Endothelial cell of umbilical vein (primary cell): ENCODE results near the gene CHRD. TPM values are rescaled to one million over a fixed set of nuclear protein-coding genes. Genes with fewer than 3 reads are reported as not detected.

Source experiments
- Bru-seq: library from RNA; stranded (reverse); fragments of 400-500 nt; gene quantifications from one replicate; lab custom pipeline; 2021; lab: Mats Ljungman, UMichigan
- BruChase-seq, 2 experiments: library from RNA; stranded (reverse); fragments of 400-500 nt; gene quantifications; one replicate each; lab custom pipeline; 2021; lab: Mats Ljungman, UMichigan
- BruUV-seq: library from RNA; stranded (reverse); fragments of 400-500 nt; replicated peaks from 2 replicates; lab custom pipeline; 2021; lab: Mats Ljungman, UMichigan
- CTCF ChIA-PET: fragments of 300-600, 350-600 bp; sonication (Branson Sonifier 250); formaldehyde crosslinking; loops from one replicate; lab custom pipeline; 2021; ENCODE audit warnings: antibody characterized with exemption, inconsistent platforms; lab: Charles Lee
- POLR2A ChIA-PET: fragments of 300-600, 350-600 bp; sonication (Branson Sonifier 250); formaldehyde crosslinking; loops from one replicate; lab custom pipeline; 2021; ENCODE audit warnings: antibody characterized with exemption, inconsistent platforms; lab: Charles Lee
- DNase-seq: peaks from one replicate; pipeline ENCODE4 v3.0.0-alpha.2; 2011; ENCODE audit warnings: low read depth, low spot score
- FAIRE-seq: peaks from 2 replicates; lab custom pipeline; 2011; peaks lifted over from hg19 to GRCh38; lab: Jason Lieb, UNC
- H2AFZ ChIP-seq: 2 replicates; pipeline ENCODE4 v1.6.0; 2012; ENCODE audit warnings: low read depth, low read length, control low read depth, inconsistent platforms
- H3K27ac ChIP-seq: 2 replicates; pipeline ENCODE4 v1.5.1; 2011; ENCODE audit warnings: low read depth, mild to moderate bottlenecking, control low read depth, low read length, moderate library complexity; ENCODE audit not compliant: insufficient read depth
- H3K27me3 ChIP-seq, 2 experiments: 2 replicates each; pipeline versions ENCODE4 v1.6.0 to v1.6.1; 2011; ENCODE audit warnings: low read length in 2 of 2, mixed read lengths in 1 of 2; ENCODE audit not compliant: control insufficient read depth in 2 of 2, insufficient read depth in 2 of 2
- H3K36me3 ChIP-seq, 2 experiments: 2 replicates in 1 of 2; 3 replicates in 1 of 2; pipeline ENCODE4 v1.5.1; 2011; ENCODE audit warnings: low read length in 2 of 2, mild to moderate bottlenecking in 1 of 2, moderate library complexity in 1 of 2; ENCODE audit not compliant: control insufficient read depth in 2 of 2, insufficient read depth in 2 of 2; ENCODE audit errors: extremely low read depth in 1 of 2
- H3K4me1 ChIP-seq: 3 replicates; pipeline ENCODE4 v1.5.1; 2011; ENCODE audit warnings: mild to moderate bottlenecking, low read length; ENCODE audit not compliant: control insufficient read depth, insufficient read depth; ENCODE audit errors: extremely low read depth
- H3K4me2 ChIP-seq: 2 replicates; pipeline ENCODE4 v1.6.1; 2011; ENCODE audit warnings: low read length, control low read depth, mixed read lengths; ENCODE audit not compliant: insufficient read depth
- H3K4me3 ChIP-seq, 3 experiments: fragments of 200-600 bp in 1 of 3; sonication (generic), shearing (Covaris generic) in 1 of 3; replicated peaks in 1 of 3; 2 replicates each; pipeline ENCODE4 v1.5.1; 2011 to 2016; ENCODE audit warnings: control low read depth in 3 of 3, low read length in 3 of 3, mild to moderate bottlenecking in 2 of 3, inconsistent platforms in 1 of 3, low read depth in 1 of 3, moderate library complexity in 1 of 3; ENCODE audit not compliant: insufficient read depth in 1 of 3
- H3K79me2 ChIP-seq: 2 replicates; pipeline ENCODE4 v1.6.0; 2012; ENCODE audit warnings: low read length, inconsistent platforms; ENCODE audit not compliant: control insufficient read depth, insufficient read depth
- H3K9ac ChIP-seq: replicated peaks from 2 replicates; pipeline ENCODE3; 2011; ENCODE audit warnings: low read length, control low read depth; ENCODE audit not compliant: insufficient read depth; ENCODE audit errors: extremely low read depth
- H3K9me1 ChIP-seq: replicated peaks from 3 replicates; pipeline ENCODE4 v1.6.0; 2011; ENCODE audit warnings: mild to moderate bottlenecking, low read length; ENCODE audit not compliant: control insufficient read depth, insufficient read depth; ENCODE audit errors: extremely low read depth
- H3K9me3 ChIP-seq: replicated peaks from 2 replicates; pipeline ENCODE4 v1.5.1; 2012; ENCODE audit warnings: low read length, inconsistent platforms; ENCODE audit not compliant: control insufficient read depth, insufficient read depth
- H4K20me1 ChIP-seq: replicated peaks from 2 replicates; pipeline ENCODE3; 2011; ENCODE audit warnings: mild to moderate bottlenecking, low read length; ENCODE audit not compliant: control insufficient read depth, insufficient read depth; ENCODE audit errors: extremely low read depth
- EZH2 ChIP-seq: IDR thresholded peaks from 2 replicates; pipeline ENCODE4 v1.6.1; 2012; ENCODE audit warnings: borderline replicate concordance, low read depth, mild to moderate bottlenecking, moderate library complexity, low read length, inconsistent platforms; ENCODE audit not compliant: severe bottlenecking
- POLR2AphosphoS5 ChIP-seq: IDR thresholded peaks from 2 replicates; pipeline ENCODE4 v1.6.1; 2012; ENCODE audit warnings: low read depth, mild to moderate bottlenecking, control low read depth, low read length, moderate library complexity; ENCODE audit not compliant: insufficient read depth
- dilution Hi-C: fragments of 300-500 bp; cut with MboI; formaldehyde crosslinking; loops from one replicate; pipeline ENCODE4 v1.15.0; 2019; ENCODE audit warnings: low sequenced_read_pairs; ENCODE audit not compliant: extremely low pct_ligation_motif_present
- intact Hi-C: fragments of 100-400 bp; cut with micrococcal nuclease; formaldehyde crosslinking; loops from one replicate; pipeline ENCODE4 v1.10.0; 2022
- long read RNA-seq: library from polyadenylated mRNA; stranded (forward); transcript quantifications from one replicate; pipeline ENCODE4 v2.0.0, GENCODE V29; 2021
- polyA minus RNA-seq, 3 experiments: library from RNA; depleted of rRNA, polyadenylated mRNA; stranded (reverse); fragments of >200 nt; gene quantifications; 1 replicate in 1 of 3; 2 replicates in 2 of 3; pipeline ENCODE4 v1.2.3, GENCODE V29; 2011
- polyA plus RNA-seq, 4 experiments: library from polyadenylated mRNA; depleted of rRNA in 3 of 4; stranded (reverse) in 3 of 4; unstranded in 1 of 4; fragments of >200 nt; gene quantifications; 2 replicates each; pipeline versions ENCODE4 v1.2.1 to v1.2.3, GENCODE V29; 2011 to 2012; ENCODE audit warnings: missing spikeins in 1 of 4
- total RNA-seq: library from RNA; stranded (reverse); gene quantifications from 2 replicates; pipeline ENCODE4 v1.2.3, GENCODE V29; 2021

Gene CHRD
- total RNA-seq (0.40 and 0.53 TPM in 2 replicates), polyA plus RNA-seq (0.27 and 0.54 TPM in 2 replicates), polyA minus RNA-seq (0.05 and 0.28 TPM in 2 replicates), Bru-seq, nascent RNA (percentile 8 among the genes with signal in this experiment), BruChase-seq, experiment 1, labeled RNA remaining after a 6-hour chase (percentile 14 among the genes with signal in this experiment), BruChase-seq, experiment 2, labeled RNA remaining after a 2-hour chase (percentile 18 among the genes with signal in this experiment)
- 0.04 and 0.14 TPM in 2 replicates for polyA plus RNA-seq (2011; cell fraction: cytosol; rRNA removed)
- polyA plus RNA-seq (2011; cell fraction: nucleus; rRNA removed): 0.98 and 1.0 TPM in 2 replicates
- polyA plus RNA-seq (2012): 0.13 and 0.50 TPM in 2 replicates
- polyA minus RNA-seq (2011; cell fraction: cytosol; rRNA and poly(A)+ RNA removed): not detected
- polyA minus RNA-seq (2011; cell fraction: nucleus; rRNA and poly(A)+ RNA removed): 0.10 and 0.67 TPM in 2 replicates
- long read RNA-seq: 0 reads

DNA sequence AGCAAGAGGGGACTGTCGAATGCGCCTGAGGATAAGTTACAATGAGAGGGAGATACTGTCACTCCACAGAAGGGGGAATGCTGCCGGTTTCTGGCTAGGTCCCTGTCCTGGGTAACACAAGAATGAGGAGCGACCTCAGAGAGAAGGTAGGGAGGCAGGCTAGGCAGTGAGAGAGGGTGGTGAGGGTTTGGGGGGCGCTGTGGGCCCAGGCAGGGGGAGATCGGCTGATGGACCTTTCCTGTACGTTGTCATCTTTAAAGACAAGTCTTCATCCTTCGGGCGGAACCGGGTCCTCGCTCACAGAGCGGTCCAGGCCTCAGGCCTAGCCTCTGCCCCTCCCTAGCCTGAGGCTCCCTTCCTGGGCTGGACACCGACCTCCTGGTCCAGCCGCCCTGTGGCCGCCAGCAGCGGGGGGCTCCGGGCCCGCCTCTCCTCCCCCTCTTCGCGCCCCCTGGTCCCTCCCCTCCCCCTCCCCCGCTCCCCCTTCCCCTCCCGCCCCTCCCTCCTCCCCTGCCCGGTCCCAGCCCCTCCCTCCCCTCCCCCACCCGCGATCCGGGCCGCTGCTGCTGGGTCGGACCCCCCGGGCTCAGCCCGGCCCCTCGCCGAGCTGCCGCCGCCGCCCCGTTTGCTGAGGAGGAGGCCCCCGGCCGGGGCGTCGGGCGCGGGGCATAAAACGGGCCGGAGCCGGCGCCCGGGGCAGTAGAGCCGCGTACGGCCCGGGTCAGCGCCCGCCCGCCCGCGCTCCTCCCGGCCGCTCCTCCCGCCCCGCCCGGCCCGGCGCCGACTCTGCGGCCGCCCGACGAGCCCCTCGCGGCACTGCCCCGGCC is at the start of gene CHRD:
Gene CHRD, plus strand, starts transcription at position 697 of the 827 bp plus-strand sequence. CDS start 265 bp downstream, outside the sequence.
- dilution Hi-C loops: no loop called here
- Histone ChIP-seq H3K9me1 (no peaks in the 10 kb centered on the region), H2AFZ (no peak within 1 kb of the TSS), H3K27me3 (peaks cover 44 to 53% of the 10 kb centered on the region in 2 experiments), H3K79me2 (no peaks in the 10 kb centered on the region), H3K27ac (no peak within 1 kb of the TSS), H4K20me1 (no peaks in the 10 kb centered on the region), H3K4me1 (peaks cover 10% of the 10 kb centered on the region), H3K4me2 (peak within 1 kb of the TSS; percentile 49), H3K9me3 (no peaks in the 10 kb centered on the region), H3K36me3 (no peaks in the 10 kb centered on the region), H3K9ac (no peak within 1 kb of the TSS), H3K4me3 (peak within 1 kb of the TSS in 1 of 3 experiments; percentile 10)
- ChIA-PET POLR2A (no interaction called here), CTCF (interaction anchor here (3.0 kb wide), 1 partner anchor 8 kb away, joined by 21 read pairs; no protein-coding TSS in a partner anchor)
- intact Hi-C loops: loop anchor here (5.0 to 10.0 kb wide), 2 partner anchors 357 to 395 kb away; no protein-coding TSS in a partner anchor
- FAIRE-seq: no peak
- no peak for DNase-seq
- no TSS peak for BruUV-seq
- TF ChIP-seq EZH2 (peak; percentile 45), POLR2AphosphoS5 (no peak)
